Lower leg skin (tissue), 4 donors: ENCODE measurements around the gene PRMT7. TPM values are rescaled to one million over a fixed set of nuclear protein-coding genes. Genes with fewer than 3 reads are reported as not detected.

Experiments used
- DNase-seq, 2 donors: peaks; one replicate each; pipeline ENCODE4 v3.0.0-alpha.2; 2019; ENCODE audit warnings: low spot score in 2 of 2
- H3K4me3 ChIP-seq: fragments of 200-600 bp; sonication (generic); 2 replicates; pipeline ENCODE4 v1.5.1; 2017; ENCODE audit warnings: mild to moderate bottlenecking, low read depth; ENCODE audit not compliant: poor library complexity, severe bottlenecking
- CTCF ChIP-seq, 3 donors: fragments of 450-650 bp; IDR thresholded peaks; one replicate each; pipeline ENCODE4 v1.5.1; 2016; ENCODE audit warnings: antibody characterized with exemption in 3 of 3, mild to moderate bottlenecking in 3 of 3, moderate library complexity in 2 of 3
- POLR2A ChIP-seq, 2 donors: fragments of 450-650 bp; IDR thresholded peaks; one replicate each; pipeline ENCODE4 v1.6.1; 2016 to 2017; ENCODE audit warnings: antibody characterized with exemption in 2 of 2, mild to moderate bottlenecking in 1 of 2, moderate library complexity in 1 of 2
- WGBS, 2 donors: methylation state at CpG; one replicate each; pipeline ENCODE4 v1.1.5; 2018; 5-methylcytosine and 5-hydroxymethylcytosine counted together
- intact Hi-C: fragments of 100-400 bp; cut with DNase I; formaldehyde crosslinking; loops from one replicate; pipeline ENCODE4 v1.15.0; 2023; ENCODE audit warnings: low total_unique reads
- total RNA-seq, 4 donors: library from RNA; depleted of rRNA; stranded (reverse); fragments of >200 nt; gene quantifications; one replicate each; pipeline ENCODE4 v1.1.0, GENCODE V29; 2016

PRMT7 gene
- total RNA-seq, 4 donors from 2014 or later = 29.9 to 62.4 (median 45.9) TPM

GRCh38 chr16:68377221-68377620 is 66.4 kb downstream of the PRMT7 start:
- intact Hi-C loops = no loop called here
- no peak for DNase-seq
- TF ChIP-seq POLR2A (IDR thresholded peaks at IDR 0.05) (no peak), CTCF (IDR thresholded peaks at IDR 0.05) (no peak)
- 91 to 92% methylated on average over 6 to 7 of the region's 7 CpGs for WGBS, 2 donors
- H3K4me3 ChIP-seq = no peak overlapping the region

GRCh38 chr16:68377667-68378393 is 67.0 kb downstream of the PRMT7 start:
- no peak for DNase-seq
- WGBS, 2 donors = 55 to 59% methylated on average over 9 to 11 of the region's 11 CpGs
- intact Hi-C loops = no loop called here
- TF ChIP-seq CTCF (IDR thresholded peaks at IDR 0.05) (no peak), POLR2A (IDR thresholded peaks at IDR 0.05) (no peak)
- H3K4me3 ChIP-seq = no peak overlapping the region

GRCh38 chr16:68378436-68379415 is 67.9 kb downstream of the PRMT7 start:
- DNase-seq = no peak
- intact Hi-C loops = no loop called here
- WGBS, 2 donors = 83 to 89% methylated on average over 13 of the region's 13 CpGs
- TF ChIP-seq CTCF (IDR thresholded peaks at IDR 0.05) (no peak), POLR2A (IDR thresholded peaks at IDR 0.05) (no peak)
- H3K4me3 ChIP-seq = no peak overlapping the region

DNA sequence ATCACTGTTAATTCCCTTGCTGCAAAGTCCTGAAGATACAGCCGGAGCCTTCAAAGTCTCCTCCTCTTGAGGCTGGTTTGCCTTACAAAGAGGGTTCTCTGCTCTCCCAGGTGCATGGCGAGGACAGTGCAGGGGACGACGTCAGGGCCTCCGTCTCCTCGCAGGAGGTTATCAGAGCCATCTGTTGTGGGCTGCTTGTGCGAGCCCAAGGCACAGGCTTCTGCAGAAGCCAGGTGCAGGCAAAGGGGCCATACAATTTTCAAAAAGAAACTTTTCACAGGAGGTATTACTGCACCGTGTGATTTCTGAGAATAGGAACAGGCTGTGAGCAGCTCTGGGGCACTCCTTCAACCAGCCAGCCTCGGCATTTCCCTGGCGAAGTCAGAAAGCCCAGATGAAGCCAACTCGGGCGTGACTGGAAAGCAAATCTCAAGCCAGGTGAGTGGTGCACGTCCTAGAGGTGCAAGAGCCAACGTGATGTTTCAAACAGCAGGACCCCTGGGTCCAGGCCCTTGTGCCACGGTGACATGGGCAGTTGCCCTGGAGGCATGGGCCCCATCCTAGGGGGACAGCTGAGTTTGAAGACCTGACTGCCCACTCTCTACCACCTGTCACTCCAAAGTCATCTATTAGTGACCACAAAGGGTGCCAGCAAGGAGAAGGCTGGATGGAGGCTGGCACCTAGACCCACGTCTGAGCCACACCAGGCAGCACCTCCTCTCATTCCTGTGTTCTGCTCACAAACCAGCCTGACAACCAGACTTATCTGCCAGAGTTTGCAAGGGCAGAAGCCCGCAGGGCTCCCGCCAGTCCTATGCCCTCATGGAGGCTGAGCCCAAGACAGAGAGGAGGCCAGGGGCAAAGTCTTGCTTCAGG is 68.9 kb downstream of the PRMT7 start:
- TF ChIP-seq POLR2A (IDR thresholded peaks at IDR 0.05) (no peak), CTCF (IDR thresholded peaks at IDR 0.05) (no peak)
- WGBS, 2 donors = 67 to 76% methylated on average over 18 of the region's 18 CpGs
- intact Hi-C loops = no loop called here
- no peak overlapping the region for H3K4me3 ChIP-seq
- no peak for DNase-seq

DNA sequence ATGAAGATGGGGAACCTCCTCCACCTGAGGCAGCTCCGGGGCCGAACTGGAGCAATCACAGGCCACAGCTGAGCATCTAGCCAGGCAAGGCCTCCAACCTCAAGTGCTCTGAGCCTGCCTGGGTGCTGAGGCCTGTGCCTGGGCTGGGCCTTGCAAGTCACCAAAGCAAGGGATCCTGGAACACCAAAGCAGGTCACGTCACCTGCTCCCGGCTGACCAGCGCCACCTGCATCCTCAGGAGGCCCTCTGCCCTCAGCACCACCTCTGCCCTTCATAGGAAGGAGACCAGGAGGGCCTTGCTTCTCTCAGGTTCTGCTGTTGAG is 69.5 kb downstream of the PRMT7 start:
- intact Hi-C loops = no loop called here
- no peak overlapping the region for H3K4me3 ChIP-seq
- WGBS, 2 donors = 88 to 94% methylated on average over 4 to 5 of the region's 5 CpGs
- TF ChIP-seq CTCF (IDR thresholded peaks at IDR 0.05) (no peak), POLR2A (IDR thresholded peaks at IDR 0.05) (no peak)
- no peak for DNase-seq
